HepG2 (cell line): ENCODE results near the gene ATP10A. TPM values are rescaled to one million over a fixed set of nuclear protein-coding genes. Genes with fewer than 3 reads are reported as not detected.

Experiments used
- ATAC-seq: fragments of 200-7000 bp; cut with Tn5 transposase; 3 replicates; pipeline ENCODE4 v1.9.1; 2020; ENCODE audit warnings: mild to moderate bottlenecking, moderate library complexity
- BruUV-seq: library from RNA; stranded (reverse); fragments of 400-500 nt; replicated peaks from 2 replicates; lab custom pipeline; 2021; lab: Mats Ljungman, UMichigan
- CTCF ChIA-PET: fragments of 300-600 bp; formaldehyde crosslinking; extraction: SDS; loops from one replicate; lab custom pipeline; 2021; ENCODE audit warnings: low total read pairs, inconsistent platforms, low intra/inter-chr PET ratio; lab: Yijun Ruan, JAX
- POLR2A ChIA-PET: fragments of 350-600 bp; sonication (Branson Sonifier 250); formaldehyde crosslinking; loops from one replicate; lab custom pipeline; 2020; ENCODE audit warnings: antibody characterized with exemption, inconsistent platforms; lab: Yijun Ruan, JAX
- DNase-seq: peaks from one replicate; pipeline ENCODE4 v3.0.0-alpha.2; 2015; ENCODE audit warnings: low spot score
- FAIRE-seq: peaks from 3 replicates; lab custom pipeline; 2011; peaks lifted over from hg19 to GRCh38; lab: Jason Lieb, UNC
- H2AFZ ChIP-seq: one replicate; pipeline ENCODE4 v1.6.1; 2011; ENCODE audit warnings: low read length, inconsistent platforms
- H3K27ac ChIP-seq: fragments of 300-600 bp; 3 replicates; pipeline ENCODE4 v1.8.0; 2011; ENCODE audit warnings: mixed run types, mild to moderate bottlenecking, mixed read lengths, low read length, inconsistent platforms; ENCODE audit not compliant: insufficient read depth; ENCODE audit errors: extremely low read length
- H3K27me3 ChIP-seq, 2 experiments: fragments of 200-600 bp in 1 of 2; 2 replicates in 1 of 2; 3 replicates in 1 of 2; pipeline versions ENCODE4 v1.6.0 to v1.8.0; 2011; ENCODE audit warnings: low read length in 2 of 2, mild to moderate bottlenecking in 2 of 2, moderate library complexity in 2 of 2, inconsistent platforms in 1 of 2; ENCODE audit not compliant: insufficient read depth in 2 of 2, control insufficient read depth in 1 of 2
- H3K36me3 ChIP-seq, 2 experiments: fragments of 200-600 bp in 1 of 2; replicated peaks in 1 of 2; 2 replicates in 1 of 2; 3 replicates in 1 of 2; pipeline versions ENCODE4 v1.5.1 to v1.8.0; 2011; ENCODE audit warnings: low read length in 2 of 2, inconsistent platforms in 1 of 2; ENCODE audit not compliant: insufficient read depth in 2 of 2, control insufficient read depth in 1 of 2
- H3K4me1 ChIP-seq: 2 replicates; pipeline ENCODE4 v1.5.1; 2012; ENCODE audit warnings: low read length, inconsistent platforms; ENCODE audit not compliant: insufficient read depth
- H3K4me2 ChIP-seq: 2 replicates; pipeline ENCODE4 v1.6.0; 2011; ENCODE audit warnings: low read depth, low read length, inconsistent platforms
- H3K4me3 ChIP-seq, 3 experiments: fragments of 200-600 bp in 1 of 3; sonication (generic), shearing (Covaris generic) in 1 of 3; replicated peaks in 1 of 3; 2 replicates each; pipeline ENCODE4 v1.5.1; 2011 to 2016; ENCODE audit warnings: low read length in 3 of 3, inconsistent platforms in 2 of 3, low read depth in 2 of 3, mild to moderate bottlenecking in 2 of 3, control low read depth in 1 of 3, mixed read lengths in 1 of 3; ENCODE audit not compliant: insufficient read depth in 1 of 3
- H3K79me2 ChIP-seq: one replicate; pipeline ENCODE4 v1.6.1; 2011; ENCODE audit warnings: low read length, inconsistent platforms; ENCODE audit not compliant: insufficient read depth
- H3K9ac ChIP-seq: 2 replicates; pipeline ENCODE4 v1.6.0; 2011; ENCODE audit warnings: mild to moderate bottlenecking, low read depth, low read length, inconsistent platforms; ENCODE audit not compliant: insufficient read depth
- H3K9me3 ChIP-seq: 2 replicates; pipeline ENCODE4 v1.5.1; 2012; ENCODE audit warnings: mild to moderate bottlenecking, low read length
- H4K20me1 ChIP-seq: 2 replicates; pipeline ENCODE4 v1.6.0; 2011; ENCODE audit warnings: inconsistent platforms, mild to moderate bottlenecking, low read length, moderate library complexity; ENCODE audit not compliant: insufficient read depth
- ADNP ChIP-seq: sonication (generic); formaldehyde crosslinking; IDR thresholded peaks from 2 replicates; pipeline ENCODE4 v1.4.0; 2020; ENCODE audit warnings: missing genetic modification reagents
- AFF4 ChIP-seq: sonication (generic); formaldehyde crosslinking; IDR thresholded peaks from 2 replicates; pipeline ENCODE4 v1.4.0; 2020; ENCODE audit warnings: missing genetic modification reagents
- CENPX ChIP-seq: sonication (generic); formaldehyde crosslinking; IDR thresholded peaks from 2 replicates; pipeline ENCODE4 v1.9.0; 2021; ENCODE audit warnings: mild to moderate bottlenecking, missing genetic modification reagents, moderate library complexity
- MAFG ChIP-seq: sonication (generic); formaldehyde crosslinking; IDR thresholded peaks from 2 replicates; pipeline ENCODE4 v1.5.1; 2020; ENCODE audit warnings: mild to moderate bottlenecking, missing genetic modification reagents
- TAF15 ChIP-seq: fragments of 200-400 bp; formaldehyde crosslinking; IDR thresholded peaks from one replicate; pipeline ENCODE4 v1.6.1; 2018; ENCODE audit warnings: mild to moderate bottlenecking, low read depth, low read length; ENCODE audit not compliant: poor library complexity, severe bottlenecking
- ZBTB7B ChIP-seq: sonication (generic); formaldehyde crosslinking; IDR thresholded peaks from 2 replicates; pipeline ENCODE4 v1.4.0; 2020; ENCODE audit warnings: missing genetic modification reagents
- ZNF318 ChIP-seq: sonication (generic); formaldehyde crosslinking; IDR thresholded peaks from 2 replicates; pipeline ENCODE4 v1.4.0; 2020; ENCODE audit warnings: mild to moderate bottlenecking, missing genetic modification reagents
- ZNF800 ChIP-seq: sonication (generic); formaldehyde crosslinking; IDR thresholded peaks from 2 replicates; pipeline ENCODE4 v1.4.0; 2020; ENCODE audit warnings: missing genetic modification reagents
- WGBS: methylation state at CpG from one replicate; pipeline ENCODE4 v1.1.6; 2017; ENCODE audit warnings: low lambda C conversion rate; 5-methylcytosine and 5-hydroxymethylcytosine counted together
- in situ Hi-C: cut with HindIII; loops from 2 replicates; pipeline ENCODE4 v1.10.0; 2017; ENCODE audit warnings: low pct_unique_long_range_greater_than_20kb; ENCODE audit not compliant: extremely low pct_ligation_motif_present
- intact Hi-C: fragments of 100-400 bp; cut with micrococcal nuclease; formaldehyde crosslinking; loops from one replicate; pipeline ENCODE4 v1.10.0; 2022; ENCODE audit not compliant: unreplicated experiment
- polyA plus RNA-seq, 8 experiments: library from polyadenylated mRNA; depleted of rRNA in 3 of 8; stranded (reverse) in 7 of 8; unstranded in 1 of 8; fragments of >200 nt; fragmentation: Illumina TruSeq in 4 of 8; extraction: Trizol in 4 of 8; gene quantifications; 2 replicates each; pipeline versions ENCODE4 v1.2.1 to v1.2.3, GENCODE V29; 2011 to 2016; ENCODE audit warnings: low read depth in 4 of 8, missing spikeins in 1 of 8, mixed read lengths in 1 of 8; ENCODE audit not compliant: insufficient read depth in 1 of 8
- total RNA-seq, 5 experiments: library from RNA; depleted of rRNA; stranded (reverse); fragments of >200 nt; fragmentation: Illumina TruSeq; extraction: Trizol; gene quantifications; 2 replicates each; pipeline ENCODE4 v1.2.3, GENCODE V29; 2016; ENCODE audit warnings: low read depth in 1 of 5

The ATP10A gene
- total and polyA plus RNA-seq, 2 of the 13 experiments (the other 11 are each of a cell fraction or from before 2014, with no cell fraction given), result 0.58 to 4.2 TPM

- TF ChIP-seq ZNF318 (no peak), ZBTB7B (no peak)
These were observed 18.0 kb downstream of the ATP10A start (continued) for GRCh38 chr15:25844981-25845680.

GRCh38 chr15:25844542-25844941, 18.6 kb downstream of the ATP10A start:
- BruUV-seq, result no TSS peak
- no peak for DNase-seq
- Histone ChIP-seq H3K27ac (no peak overlapping the region), H3K4me3 (no peak overlapping the region), H2AFZ (no peak overlapping the region), H3K36me3 (no peaks in the 10 kb centered on the region), H4K20me1 (no peaks in the 10 kb centered on the region), H3K9ac (no peak overlapping the region), H3K27me3 (no peaks in the 10 kb centered on the region; a peak in 2 of 5 replicates), H3K4me1 (peaks cover 27% of the 10 kb centered on the region), H3K79me2 (no peaks in the 10 kb centered on the region), H3K9me3 (no peaks in the 10 kb centered on the region), H3K4me2 (no peak overlapping the region)
- intact Hi-C loops (no loop called here), in situ Hi-C loops (no loop called here)
- ChIA-PET POLR2A (no interaction called here), CTCF (no interaction called here)
- no peak for ATAC-seq
- WGBS, result 50% methylated on average over 4 of the region's 6 CpGs
- no peak for FAIRE-seq
- TF ChIP-seq CENPX (CRISPR knock-in tag) (no peak), TAF15 (no peak), ADNP (no peak), ZNF800 (CRISPR knock-in tag) (no peak), AFF4 (CRISPR knock-in tag) (no peak), MAFG (CRISPR knock-in tag) (no peak)
